Sigmoid colon (tissue), 4 donors: ENCODE measurements around the gene TXNRD2.

Source experiments
- POLR2A ChIP-seq, 2 donors: fragments of 450-650 bp; IDR thresholded peaks; one replicate each; pipeline ENCODE4 v1.6.1; 2016; ENCODE audit warnings: antibody characterized with exemption in 2 of 2, mild to moderate bottlenecking in 2 of 2, moderate library complexity in 2 of 2
- POLR2AphosphoS5 ChIP-seq, 4 donors: sonication (generic); formaldehyde crosslinking; IDR thresholded peaks; one replicate each; pipeline ENCODE4 v1.6.1; 2017; ENCODE audit warnings: antibody characterized with exemption in 4 of 4
- TF ChIP-seq, protein P1 (sequence below), 4 experiments: fragments of 450-650 bp in 3 of 4; fragments of 200-600 bp in 1 of 4; IDR thresholded peaks; one replicate each; pipeline ENCODE4 v1.5.1; 2016 to 2019; ENCODE audit warnings: antibody characterized with exemption in 4 of 4, mild to moderate bottlenecking in 3 of 4, moderate library complexity in 2 of 4

DNA sequence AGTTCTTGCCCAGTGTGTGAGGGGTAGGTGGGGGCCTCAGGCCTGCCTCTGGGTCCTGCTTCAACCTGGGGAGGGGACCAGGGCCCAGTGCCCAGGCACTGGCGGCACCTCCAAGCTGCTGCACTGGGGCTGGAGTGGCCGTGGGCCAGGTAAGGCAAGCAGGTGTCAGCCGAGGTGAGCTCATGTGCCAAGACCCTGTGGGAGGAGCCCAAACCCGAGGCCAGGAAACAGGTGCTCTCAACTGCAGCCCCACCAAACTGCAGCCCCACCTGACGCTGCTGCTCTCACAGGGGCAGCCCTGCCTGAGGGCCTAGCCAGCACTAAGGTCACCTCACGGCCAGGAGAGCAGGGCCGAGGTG lies 68.9 kb downstream of the TXNRD2 start:
- TF ChIP-seq, protein P1, sequence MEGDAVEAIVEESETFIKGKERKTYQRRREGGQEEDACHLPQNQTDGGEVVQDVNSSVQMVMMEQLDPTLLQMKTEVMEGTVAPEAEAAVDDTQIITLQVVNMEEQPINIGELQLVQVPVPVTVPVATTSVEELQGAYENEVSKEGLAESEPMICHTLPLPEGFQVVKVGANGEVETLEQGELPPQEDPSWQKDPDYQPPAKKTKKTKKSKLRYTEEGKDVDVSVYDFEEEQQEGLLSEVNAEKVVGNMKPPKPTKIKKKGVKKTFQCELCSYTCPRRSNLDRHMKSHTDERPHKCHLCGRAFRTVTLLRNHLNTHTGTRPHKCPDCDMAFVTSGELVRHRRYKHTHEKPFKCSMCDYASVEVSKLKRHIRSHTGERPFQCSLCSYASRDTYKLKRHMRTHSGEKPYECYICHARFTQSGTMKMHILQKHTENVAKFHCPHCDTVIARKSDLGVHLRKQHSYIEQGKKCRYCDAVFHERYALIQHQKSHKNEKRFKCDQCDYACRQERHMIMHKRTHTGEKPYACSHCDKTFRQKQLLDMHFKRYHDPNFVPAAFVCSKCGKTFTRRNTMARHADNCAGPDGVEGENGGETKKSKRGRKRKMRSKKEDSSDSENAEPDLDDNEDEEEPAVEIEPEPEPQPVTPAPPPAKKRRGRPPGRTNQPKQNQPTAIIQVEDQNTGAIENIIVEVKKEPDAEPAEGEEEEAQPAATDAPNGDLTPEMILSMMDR (IDR thresholded peaks at IDR 0.05), result no peak
- TF ChIP-seq POLR2A (IDR thresholded peaks at IDR 0.05), result no peak
- TF ChIP-seq POLR2AphosphoS5 (IDR thresholded peaks at IDR 0.05), result no peak
